OCI-LY3 (cell line): ENCODE data around the gene TPP1.

ENCODE experiments used
- H2AFZ ChIP-seq: fragments of 200-600, 300-600 bp; shearing (Covaris generic); 2 replicates; pipeline ENCODE4 v1.6.0; 2014; ENCODE audit warnings: antibody characterized with exemption, low read depth, low read length
- H3K27ac ChIP-seq: fragments of 200-600, 300-600 bp; sonication (generic); 2 replicates; pipeline ENCODE4 v1.5.1; 2014; ENCODE audit warnings: mild to moderate bottlenecking, low read length, moderate library complexity, mixed read lengths
- H3K27me3 ChIP-seq: fragments of 200-600, 300-600 bp; sonication (generic); 2 replicates; pipeline ENCODE4 v1.6.1; 2014; ENCODE audit warnings: low read depth, low read length, mixed read lengths
- H3K36me3 ChIP-seq: fragments of 200-600, 300-600 bp; sonication (generic); replicated peaks from 2 replicates; pipeline ENCODE3; 2014; ENCODE audit warnings: low read depth, low read length, mixed read lengths
- H3K4me1 ChIP-seq: fragments of 300-600, 200-600 bp; sonication (generic); 2 replicates; pipeline ENCODE4 v1.6.1; 2014; ENCODE audit warnings: low read length, mixed read lengths
- H3K4me2 ChIP-seq: fragments of 200-600, 300-600 bp; sonication (generic); 2 replicates; pipeline ENCODE4 v1.6.1; 2014; ENCODE audit warnings: low read length, mixed read lengths
- H3K4me3 ChIP-seq: fragments of 300-600, 200-600 bp; sonication (generic); 2 replicates; pipeline ENCODE4 v1.5.1; 2014; ENCODE audit warnings: antibody characterized with exemption, mild to moderate bottlenecking, low read length, moderate library complexity
- H3K79me2 ChIP-seq: fragments of 300-600, 200-600 bp; shearing (Covaris generic); 2 replicates; pipeline ENCODE4 v1.6.1; 2014; ENCODE audit warnings: mild to moderate bottlenecking, low read length, mixed read lengths
- H3K9ac ChIP-seq: fragments of 300-600, 200-600 bp; shearing (Covaris generic); 2 replicates; pipeline ENCODE4 v1.6.0; 2014; ENCODE audit warnings: mild to moderate bottlenecking, low read length, moderate library complexity
- H3K9me3 ChIP-seq: fragments of 200-600, 300-600 bp; shearing (Covaris generic); 2 replicates; pipeline ENCODE4 v1.6.1; 2014; ENCODE audit warnings: low read length, mixed read lengths; ENCODE audit not compliant: insufficient read depth
- H4K20me1 ChIP-seq: fragments of 200-600, 300-600 bp; sonication (generic); 2 replicates; pipeline ENCODE4 v1.6.1; 2016; ENCODE audit warnings: low read length, mixed read lengths; ENCODE audit not compliant: insufficient read depth
- CTCF ChIP-seq: fragments of 200-600, 300-600 bp; sonication (generic); IDR thresholded peaks from 2 replicates; pipeline ENCODE4 v1.5.1; 2014; ENCODE audit warnings: antibody characterized with exemption, low read length, low read depth
- EZH2phosphoT487 ChIP-seq: fragments of 200-600 bp; shearing (Covaris generic); IDR thresholded peaks from 2 replicates; pipeline ENCODE4 v1.6.1; 2018; ENCODE audit warnings: antibody characterized with exemption, mixed run types, low read depth

TPP1 gene

GRCh38 chr11:6579681-6580080 is 39.5 kb downstream of the TPP1 start:
- H4K20me1 ChIP-seq, result no peaks in the 10 kb centered on the region
- H3K27me3 ChIP-seq, result no peaks in the 10 kb centered on the region
- H3K4me2 ChIP-seq, result no peak overlapping the region
- H3K79me2 ChIP-seq, result no peaks in the 10 kb centered on the region; the same call in 1 of the 2 replicates
- H3K27ac ChIP-seq, result no peak overlapping the region
- peaks cover 8% of the 10 kb centered on the region for H3K36me3 ChIP-seq
- TF ChIP-seq CTCF (no peak), EZH2phosphoT487 (no peak)
- no peaks in the 10 kb centered on the region for H3K9me3 ChIP-seq
- no peak overlapping the region for H3K4me3 ChIP-seq
- H3K4me1 ChIP-seq, result no peaks in the 10 kb centered on the region
- no peak overlapping the region for H2AFZ ChIP-seq
- H3K9ac ChIP-seq, result no peak overlapping the region

- Histone ChIP-seq H4K20me1 (no peaks in the 10 kb centered on the region), H3K9me3 (no peaks in the 10 kb centered on the region), H3K36me3 (no peaks in the 10 kb centered on the region), H3K4me1 (no peaks in the 10 kb centered on the region), H3K27me3 (no peaks in the 10 kb centered on the region), H3K79me2 (no peaks in the 10 kb centered on the region; the same call in 1 of the 2 replicates), H3K4me2 (no peak overlapping the region), H3K9ac (no peak overlapping the region), H2AFZ (no peak overlapping the region), H3K27ac (no peak overlapping the region), H3K4me3 (no peak overlapping the region)
- TF ChIP-seq CTCF, result no peak
- TF ChIP-seq EZH2phosphoT487, result no peak
Observed at GRCh38 chr11:6578134-6578533, 41.1 kb downstream of the TPP1 start.

GRCh38 chr11:6576471-6577373 is 42.5 kb downstream of the TPP1 start:
- no peak overlapping the region for H3K4me3 ChIP-seq
- H3K4me2 ChIP-seq, result no peak overlapping the region
- no peak for TF ChIP-seq CTCF
- TF ChIP-seq EZH2phosphoT487, result no peak
- no peak overlapping the region for H2AFZ ChIP-seq
- no peaks in the 10 kb centered on the region for H3K36me3 ChIP-seq
- H3K27ac ChIP-seq, result no peak overlapping the region
- no peaks in the 10 kb centered on the region for H3K79me2 ChIP-seq
- no peaks in the 10 kb centered on the region for H3K4me1 ChIP-seq
- no peaks in the 10 kb centered on the region for H3K9me3 ChIP-seq
- H3K27me3 ChIP-seq, result no peaks in the 10 kb centered on the region
- H4K20me1 ChIP-seq, result no peaks in the 10 kb centered on the region
- H3K9ac ChIP-seq, result no peak overlapping the region

GRCh38 chr11:6574816-6575715 is 44.2 kb downstream of the TPP1 start:
- Histone ChIP-seq H3K9ac (no peak overlapping the region), H3K4me3 (no peak overlapping the region), H3K79me2 (no peaks in the 10 kb centered on the region), H3K36me3 (no peaks in the 10 kb centered on the region), H3K27me3 (no peaks in the 10 kb centered on the region), H4K20me1 (no peaks in the 10 kb centered on the region), H2AFZ (no peak overlapping the region), H3K27ac (no peak overlapping the region), H3K4me2 (no peak overlapping the region), H3K9me3 (no peaks in the 10 kb centered on the region), H3K4me1 (no peaks in the 10 kb centered on the region)
- TF ChIP-seq EZH2phosphoT487 (no peak), CTCF (no peak)
